ENCODE measurements around the gene LRIG1. TPM values are rescaled to one million over a fixed set of nuclear protein-coding genes. Genes with fewer than 3 reads are reported as not detected.

LRIG1 gene
- total and polyA plus RNA-seq, 10 of the 15 experiments (the other 5 are each of a cell fraction or from before 2014, with no cell fraction given) = 0.84 to 16.4 (median 8.1) TPM

GRCh38 chr3:66506154-66506553 lies 5.3 kb upstream of the LRIG1 start:
- H3K27me3 ChIP-seq (replicated peaks in 1 of 2; ENCODE audit: control insufficient read depth in 2 of 2, insufficient read depth in 2 of 2, low read length in 1 of 2) = peaks cover 2 to 4% of the 10 kb centered on the region in 2 experiments; a peak in 3 of 4 replicates
- no peaks in the 10 kb centered on the region for H3K36me3 ChIP-seq (ENCODE audit: control insufficient read depth in 2 of 2, insufficient read depth in 2 of 2, low read length in 1 of 2)
- H3K9me3 ChIP-seq (replicated peaks; ENCODE audit: control insufficient read depth, insufficient read depth, low read length) = no peaks in the 10 kb centered on the region
- ChIA-PET SMC1A (ENCODE audit: uncharacterized antibody, unreplicated experiment) (interaction anchor here (0.6 kb wide), 1 partner anchor 103 kb away, joined by 4 read pairs; no protein-coding TSS in a partner anchor), POLR2A (interaction anchor here (1.5 kb wide), 1 partner anchor 16 kb away, joined by 3 read pairs; no protein-coding TSS in a partner anchor), RAD21 (ENCODE audit: unreplicated experiment) (no interaction called here), CTCF (interaction anchor here (0.5 to 2.0 kb wide), 3 partner anchors 18 to 311 kb away, joined by 3 to 5 read pairs (median 3); no protein-coding TSS in a partner anchor)
- no peak for TF ChIP-seq KDM1A (IDR thresholded peaks at IDR 0.05; ENCODE audit: borderline replicate concordance)
- TF ChIP-seq ETV6 (conservative IDR thresholded peaks at IDR 0.05 in 1 of 2, IDR thresholded peaks at IDR 0.05 in 1 of 2; ENCODE audit: borderline replicate concordance in 1 of 2, low read depth in 1 of 2) = no peak
- no peak for TF ChIP-seq TBL1XR1 (IDR thresholded peaks at IDR 0.05; ENCODE audit: low read depth, low read length)
- TF ChIP-seq MXI1 (IDR thresholded peaks at IDR 0.05; ENCODE audit: low read depth, low read length) = no peak
- TF ChIP-seq ZBTB33 (IDR thresholded peaks at IDR 0.05) = no peak
- no peak overlapping the region for H3K9ac ChIP-seq (ENCODE audit: control insufficient read depth, insufficient read depth, low read length)
- in situ Hi-C loops (cut with MboI) = no loop called here
- H3K4me3 ChIP-seq = no peak overlapping the region
- ATAC-seq (no peak), FAIRE-seq (peak; percentile 7), DNase-seq (ENCODE audit: low read depth, low spot score) (no peak)
- no TSS peak for BruUV-seq (replicated peaks)
- 0 out of 2 replicates have a peak, but pooled peaks cover 3% of the 10 kb centered on the region for H4K20me1 ChIP-seq (ENCODE audit: control insufficient read depth, insufficient read depth)
- no peak overlapping the region for H3K27ac ChIP-seq (ENCODE audit: control insufficient read depth, insufficient read depth)
- WGBS (ENCODE audit: insufficient coverage, insufficient replicate concordance, low lambda C conversion rate, missing lambda C conversion rate) = 92% methylated on average over 6 of the region's 6 CpGs
- intact Hi-C loops (cut with micrococcal nuclease; ENCODE audit: unreplicated experiment) = loop anchor here (10.0 kb wide), 1 partner anchor 309 kb away; no protein-coding TSS in a partner anchor
- no peak overlapping the region for H3K4me2 ChIP-seq (ENCODE audit: control insufficient read depth, insufficient read depth)
- no peak overlapping the region for H2AFZ ChIP-seq (ENCODE audit: control insufficient read depth, low read depth, low read length)
- no peaks in the 10 kb centered on the region for H3K79me2 ChIP-seq (ENCODE audit: control insufficient read depth, insufficient read depth, low read length)
- no peaks in the 10 kb centered on the region for H3K4me1 ChIP-seq (ENCODE audit: control insufficient read depth, insufficient read depth, low read length)
